SU-DHL-6 (cell line): ENCODE results near the gene GLDN.

Source experiments
- CTCF ChIP-seq: fragments of 200-600 bp; sonication (generic); IDR thresholded peaks from one replicate; pipeline ENCODE4 v1.5.1; 2017; ENCODE audit warnings: antibody characterized with exemption, mild to moderate bottlenecking, low read length, moderate library complexity; ENCODE audit not compliant: insufficient read depth, poor library complexity, severe bottlenecking
- EZH2phosphoT487 ChIP-seq: fragments of 200-600 bp; sonication (generic), shearing (Covaris generic); conservative IDR thresholded peaks from 2 replicates; pipeline ENCODE4 v1.6.1; 2018; ENCODE audit warnings: mild to moderate bottlenecking, antibody characterized with exemption, low read length, moderate library complexity, mixed read lengths

- TF ChIP-seq EZH2phosphoT487 (no peak), CTCF (no peak)
Observed at GRCh38 chr15:51387699-51388041, 46.2 kb downstream of the GLDN start.
